ENCODE data around the gene LTF.

DNA sequence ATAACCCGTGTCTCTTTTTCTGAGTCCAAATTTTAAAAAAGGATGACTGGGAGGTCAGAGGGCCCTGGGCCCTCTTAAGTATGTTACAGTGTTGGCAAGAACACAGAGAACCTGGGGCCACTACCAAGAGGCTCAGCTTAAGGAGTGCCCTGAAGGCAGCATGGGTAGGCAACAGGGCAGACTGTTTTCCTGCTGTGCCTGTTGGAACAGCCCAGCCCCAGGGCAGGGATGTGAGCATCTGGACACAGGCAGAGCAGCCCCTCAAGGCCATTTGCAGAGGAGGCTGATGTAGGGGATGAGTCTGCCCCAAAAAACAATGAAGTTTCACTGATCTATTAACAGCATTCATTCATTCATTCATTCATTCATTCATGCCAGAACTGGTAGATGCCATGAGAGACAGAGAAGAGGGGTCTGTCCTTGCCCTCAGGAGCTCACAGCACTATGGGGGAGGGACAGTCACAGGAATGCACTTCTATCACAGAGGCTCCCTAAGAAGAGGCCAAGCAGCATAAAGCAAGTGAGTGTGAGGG lies 2.2 kb upstream of the LTF start:
- TF ChIP-seq NRF1 (conservative IDR thresholded peaks at IDR 0.05; ENCODE audit: low read depth, low read length) = no peak
- TF ChIP-seq, protein P1, sequence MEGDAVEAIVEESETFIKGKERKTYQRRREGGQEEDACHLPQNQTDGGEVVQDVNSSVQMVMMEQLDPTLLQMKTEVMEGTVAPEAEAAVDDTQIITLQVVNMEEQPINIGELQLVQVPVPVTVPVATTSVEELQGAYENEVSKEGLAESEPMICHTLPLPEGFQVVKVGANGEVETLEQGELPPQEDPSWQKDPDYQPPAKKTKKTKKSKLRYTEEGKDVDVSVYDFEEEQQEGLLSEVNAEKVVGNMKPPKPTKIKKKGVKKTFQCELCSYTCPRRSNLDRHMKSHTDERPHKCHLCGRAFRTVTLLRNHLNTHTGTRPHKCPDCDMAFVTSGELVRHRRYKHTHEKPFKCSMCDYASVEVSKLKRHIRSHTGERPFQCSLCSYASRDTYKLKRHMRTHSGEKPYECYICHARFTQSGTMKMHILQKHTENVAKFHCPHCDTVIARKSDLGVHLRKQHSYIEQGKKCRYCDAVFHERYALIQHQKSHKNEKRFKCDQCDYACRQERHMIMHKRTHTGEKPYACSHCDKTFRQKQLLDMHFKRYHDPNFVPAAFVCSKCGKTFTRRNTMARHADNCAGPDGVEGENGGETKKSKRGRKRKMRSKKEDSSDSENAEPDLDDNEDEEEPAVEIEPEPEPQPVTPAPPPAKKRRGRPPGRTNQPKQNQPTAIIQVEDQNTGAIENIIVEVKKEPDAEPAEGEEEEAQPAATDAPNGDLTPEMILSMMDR (IDR thresholded peaks at IDR 0.05 in 2 of 3, conservative IDR thresholded peaks at IDR 0.05 in 1 of 3; ENCODE audit: control insufficient read depth in 2 of 3, extremely low read depth in 1 of 3, insufficient read depth in 1 of 3, low read depth in 3 of 3, low read length in 3 of 3) = no peak
- TF ChIP-seq NR2C2 (IDR thresholded peaks at IDR 0.05; ENCODE audit: borderline replicate concordance, control insufficient read depth, insufficient read length, low read depth) = no peak
- no peak for TF ChIP-seq MYC (IDR thresholded peaks at IDR 0.05; ENCODE audit: insufficient read depth, insufficient read length, insufficient replicate concordance, low read length, severe bottlenecking)
- no peak for TF ChIP-seq FOXM1 (IDR thresholded peaks at IDR 0.05; ENCODE audit: low read depth, low read length)
- no peak for TF ChIP-seq ZNF274 (IDR thresholded peaks at IDR 0.05; ENCODE audit: insufficient read depth, insufficient read length)
- TF ChIP-seq DPF2 (IDR thresholded peaks at IDR 0.05) = no peak
- no peak for TF ChIP-seq JUNB (IDR thresholded peaks at IDR 0.05)
- TF ChIP-seq, protein P2, sequence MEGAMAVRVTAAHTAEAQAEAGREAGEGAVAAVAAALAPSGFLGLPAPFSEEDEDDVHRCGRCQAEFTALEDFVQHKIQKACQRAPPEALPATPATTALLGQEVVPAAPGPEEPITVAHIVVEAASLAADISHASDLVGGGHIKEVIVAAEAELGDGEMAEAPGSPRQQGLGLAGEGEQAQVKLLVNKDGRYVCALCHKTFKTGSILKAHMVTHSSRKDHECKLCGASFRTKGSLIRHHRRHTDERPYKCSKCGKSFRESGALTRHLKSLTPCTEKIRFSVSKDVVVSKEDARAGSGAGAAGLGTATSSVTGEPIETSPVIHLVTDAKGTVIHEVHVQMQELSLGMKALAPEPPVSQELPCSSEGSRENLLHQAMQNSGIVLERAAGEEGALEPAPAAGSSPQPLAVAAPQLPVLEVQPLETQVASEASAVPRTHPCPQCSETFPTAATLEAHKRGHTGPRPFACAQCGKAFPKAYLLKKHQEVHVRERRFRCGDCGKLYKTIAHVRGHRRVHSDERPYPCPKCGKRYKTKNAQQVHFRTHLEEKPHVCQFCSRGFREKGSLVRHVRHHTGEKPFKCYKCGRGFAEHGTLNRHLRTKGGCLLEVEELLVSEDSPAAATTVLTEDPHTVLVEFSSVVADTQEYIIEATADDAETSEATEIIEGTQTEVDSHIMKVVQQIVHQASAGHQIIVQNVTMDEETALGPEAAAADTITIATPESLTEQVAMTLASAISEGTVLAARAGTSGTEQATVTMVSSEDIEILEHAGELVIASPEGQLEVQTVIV (IDR thresholded peaks at IDR 0.05; ENCODE audit: borderline replicate concordance, partially characterized antibody) = no peak

Measured in GM12878 (cell line).